Liver (tissue), 3 donors: ENCODE measurements around the gene CACNB4.

ENCODE experiments used
- EGR1 ChIP-seq, 2 donors: IDR thresholded peaks; 2 replicates each; pipeline ENCODE4 v1.6.1; 2016 to 2018; ENCODE audit warnings: antibody characterized with exemption in 2 of 2, low read depth in 2 of 2
- GABPA ChIP-seq, 2 donors: IDR thresholded peaks in 1 of 2; conservative IDR thresholded peaks in 1 of 2; 2 replicates each; pipeline ENCODE4 v1.6.1; 2016; ENCODE audit warnings: antibody characterized with exemption in 2 of 2, mild to moderate bottlenecking in 1 of 2, moderate library complexity in 1 of 2
- JUND ChIP-seq, 2 donors: IDR thresholded peaks; 2 replicates each; pipeline ENCODE4 v1.6.1; 2016; ENCODE audit warnings: antibody characterized with exemption in 2 of 2
- RAD21 ChIP-seq, 2 donors: IDR thresholded peaks; 2 replicates each; pipeline ENCODE4 v1.6.1; 2016; ENCODE audit warnings: antibody characterized with exemption in 2 of 2, mild to moderate bottlenecking in 2 of 2
- SP1 ChIP-seq: IDR thresholded peaks from 2 replicates; pipeline ENCODE4 v1.6.1; 2018; ENCODE audit warnings: antibody characterized with exemption, mild to moderate bottlenecking
- TAF1 ChIP-seq: conservative IDR thresholded peaks from 2 replicates; pipeline ENCODE4 v1.6.1; 2016; ENCODE audit warnings: antibody characterized with exemption, mild to moderate bottlenecking
- YY1 ChIP-seq: IDR thresholded peaks from 2 replicates; pipeline ENCODE4 v1.6.1; 2016; ENCODE audit warnings: antibody characterized with exemption, mild to moderate bottlenecking
- TF ChIP-seq, protein P1 (sequence below): IDR thresholded peaks from 2 replicates; pipeline ENCODE4 v1.6.1; 2016; ENCODE audit warnings: antibody characterized with exemption, mild to moderate bottlenecking
- TF ChIP-seq, protein P2 (sequence below): fragments of 150-350 bp; IDR thresholded peaks from 2 replicates; pipeline ENCODE4 v1.5.1; 2017; ENCODE audit warnings: improper control_type of control experiment, low read depth, low read length; ENCODE audit not compliant: missing input control
- TF ChIP-seq, protein P3 (sequence below): IDR thresholded peaks from 2 replicates; pipeline ENCODE4 v1.6.1; 2016; ENCODE audit warnings: antibody characterized with exemption
- TF ChIP-seq, protein P4 (sequence below): IDR thresholded peaks from 2 replicates; pipeline ENCODE4 v1.6.1; 2016; ENCODE audit warnings: antibody characterized with exemption
- donor health status: healthy.
- donor health status: healthy.

DNA sequence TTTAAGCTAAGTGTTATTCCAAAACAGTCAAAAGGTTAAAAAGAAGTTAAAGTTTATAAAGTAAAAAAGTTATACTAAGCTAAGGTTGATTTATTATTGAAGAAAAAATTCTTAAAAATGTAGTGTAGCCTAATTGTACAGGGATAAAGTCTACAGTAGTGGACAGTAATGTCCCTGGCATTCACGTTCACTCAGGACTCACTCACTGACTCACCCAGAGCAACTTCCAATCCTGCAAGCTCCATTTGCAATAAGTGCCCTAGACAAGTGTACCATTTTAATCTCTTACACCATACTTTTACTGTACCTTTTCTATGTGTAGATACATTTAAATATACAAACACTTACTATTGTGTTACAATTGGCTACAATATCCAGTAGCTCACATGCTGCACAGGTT lies 86.1 kb downstream of the CACNB4 start:
- TF ChIP-seq, protein P1, sequence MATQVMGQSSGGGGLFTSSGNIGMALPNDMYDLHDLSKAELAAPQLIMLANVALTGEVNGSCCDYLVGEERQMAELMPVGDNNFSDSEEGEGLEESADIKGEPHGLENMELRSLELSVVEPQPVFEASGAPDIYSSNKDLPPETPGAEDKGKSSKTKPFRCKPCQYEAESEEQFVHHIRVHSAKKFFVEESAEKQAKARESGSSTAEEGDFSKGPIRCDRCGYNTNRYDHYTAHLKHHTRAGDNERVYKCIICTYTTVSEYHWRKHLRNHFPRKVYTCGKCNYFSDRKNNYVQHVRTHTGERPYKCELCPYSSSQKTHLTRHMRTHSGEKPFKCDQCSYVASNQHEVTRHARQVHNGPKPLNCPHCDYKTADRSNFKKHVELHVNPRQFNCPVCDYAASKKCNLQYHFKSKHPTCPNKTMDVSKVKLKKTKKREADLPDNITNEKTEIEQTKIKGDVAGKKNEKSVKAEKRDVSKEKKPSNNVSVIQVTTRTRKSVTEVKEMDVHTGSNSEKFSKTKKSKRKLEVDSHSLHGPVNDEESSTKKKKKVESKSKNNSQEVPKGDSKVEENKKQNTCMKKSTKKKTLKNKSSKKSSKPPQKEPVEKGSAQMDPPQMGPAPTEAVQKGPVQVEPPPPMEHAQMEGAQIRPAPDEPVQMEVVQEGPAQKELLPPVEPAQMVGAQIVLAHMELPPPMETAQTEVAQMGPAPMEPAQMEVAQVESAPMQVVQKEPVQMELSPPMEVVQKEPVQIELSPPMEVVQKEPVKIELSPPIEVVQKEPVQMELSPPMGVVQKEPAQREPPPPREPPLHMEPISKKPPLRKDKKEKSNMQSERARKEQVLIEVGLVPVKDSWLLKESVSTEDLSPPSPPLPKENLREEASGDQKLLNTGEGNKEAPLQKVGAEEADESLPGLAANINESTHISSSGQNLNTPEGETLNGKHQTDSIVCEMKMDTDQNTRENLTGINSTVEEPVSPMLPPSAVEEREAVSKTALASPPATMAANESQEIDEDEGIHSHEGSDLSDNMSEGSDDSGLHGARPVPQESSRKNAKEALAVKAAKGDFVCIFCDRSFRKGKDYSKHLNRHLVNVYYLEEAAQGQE = no peak
- TF ChIP-seq, protein P2, sequence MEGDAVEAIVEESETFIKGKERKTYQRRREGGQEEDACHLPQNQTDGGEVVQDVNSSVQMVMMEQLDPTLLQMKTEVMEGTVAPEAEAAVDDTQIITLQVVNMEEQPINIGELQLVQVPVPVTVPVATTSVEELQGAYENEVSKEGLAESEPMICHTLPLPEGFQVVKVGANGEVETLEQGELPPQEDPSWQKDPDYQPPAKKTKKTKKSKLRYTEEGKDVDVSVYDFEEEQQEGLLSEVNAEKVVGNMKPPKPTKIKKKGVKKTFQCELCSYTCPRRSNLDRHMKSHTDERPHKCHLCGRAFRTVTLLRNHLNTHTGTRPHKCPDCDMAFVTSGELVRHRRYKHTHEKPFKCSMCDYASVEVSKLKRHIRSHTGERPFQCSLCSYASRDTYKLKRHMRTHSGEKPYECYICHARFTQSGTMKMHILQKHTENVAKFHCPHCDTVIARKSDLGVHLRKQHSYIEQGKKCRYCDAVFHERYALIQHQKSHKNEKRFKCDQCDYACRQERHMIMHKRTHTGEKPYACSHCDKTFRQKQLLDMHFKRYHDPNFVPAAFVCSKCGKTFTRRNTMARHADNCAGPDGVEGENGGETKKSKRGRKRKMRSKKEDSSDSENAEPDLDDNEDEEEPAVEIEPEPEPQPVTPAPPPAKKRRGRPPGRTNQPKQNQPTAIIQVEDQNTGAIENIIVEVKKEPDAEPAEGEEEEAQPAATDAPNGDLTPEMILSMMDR = no peak
- TF ChIP-seq SP1 (no peak), GABPA (IDR thresholded peaks at IDR 0.05 in 1 of 2, conservative IDR thresholded peaks at IDR 0.05 in 1 of 2) (no peak), YY1 (no peak), TAF1 (no peak), JUND (IDR thresholded peaks at IDR 0.05) (no peak), EGR1 (IDR thresholded peaks at IDR 0.05; ENCODE audit: low read depth in 2 of 2) (no peak), RAD21 (IDR thresholded peaks at IDR 0.05) (no peak)
- TF ChIP-seq, protein P3, sequence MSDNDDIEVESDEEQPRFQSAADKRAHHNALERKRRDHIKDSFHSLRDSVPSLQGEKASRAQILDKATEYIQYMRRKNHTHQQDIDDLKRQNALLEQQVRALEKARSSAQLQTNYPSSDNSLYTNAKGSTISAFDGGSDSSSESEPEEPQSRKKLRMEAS = no peak
- TF ChIP-seq, protein P4, sequence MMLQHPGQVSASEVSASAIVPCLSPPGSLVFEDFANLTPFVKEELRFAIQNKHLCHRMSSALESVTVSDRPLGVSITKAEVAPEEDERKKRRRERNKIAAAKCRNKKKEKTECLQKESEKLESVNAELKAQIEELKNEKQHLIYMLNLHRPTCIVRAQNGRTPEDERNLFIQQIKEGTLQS = no peak
